Measurements from ENCODE around the gene FICD.
"Not testable (repeated sequence)": the region's sequence is repeated elsewhere in the genome, so short reads cannot be mapped to it uniquely, and the experiment has no call there.

Gene FICD

DNA sequence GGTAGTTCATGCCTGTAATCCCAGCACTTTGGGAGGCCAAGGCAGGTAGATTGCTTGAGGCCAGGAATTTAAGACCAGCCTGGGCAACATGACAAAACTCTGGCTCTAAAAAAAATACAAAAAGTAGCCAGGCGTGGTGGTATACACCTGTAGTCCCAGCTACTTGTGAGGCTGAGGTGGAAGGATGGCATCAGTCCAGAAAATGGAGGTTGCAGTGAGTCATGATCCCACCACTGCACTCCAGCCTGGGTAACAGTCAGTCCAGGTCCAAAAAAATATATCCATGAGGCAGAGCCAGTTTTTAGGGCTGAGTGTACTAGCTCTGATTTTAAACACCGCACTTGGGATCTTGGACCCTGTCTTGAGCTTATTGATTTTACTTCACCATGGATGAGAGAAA, 30.6 kb upstream of the FICD start:
- Histone ChIP-seq H3K27me3 (ENCODE audit: insufficient read depth, low read length) (peaks cover 4% of the 10 kb centered on the region), H3K4me3 (ENCODE audit: low read length) (no peak overlapping the region), H3K4me1 (ENCODE audit: insufficient read depth, low read length) (no peaks in the 10 kb centered on the region), H3K9me3 (ENCODE audit: low read length) (no peaks in the 10 kb centered on the region), H2AFZ (ENCODE audit: low read depth, low read length) (no peak overlapping the region), H3K36me3 (ENCODE audit: insufficient read depth, low read length) (no peaks in the 10 kb centered on the region)

- H3K27me3 ChIP-seq (ENCODE audit: insufficient read depth, low read length): peaks cover 4% of the 10 kb centered on the region
- H2AFZ ChIP-seq (ENCODE audit: low read depth, low read length): no peak overlapping the region
- no peaks in the 10 kb centered on the region for H3K9me3 ChIP-seq (ENCODE audit: low read length)
- H3K4me1 ChIP-seq (ENCODE audit: insufficient read depth, low read length): no peaks in the 10 kb centered on the region
- no peak overlapping the region for H3K4me3 ChIP-seq (ENCODE audit: low read length)
- H3K36me3 ChIP-seq (ENCODE audit: insufficient read depth, low read length): no peaks in the 10 kb centered on the region
These were observed 30.2 kb upstream of the FICD start for GRCh38 chr12:108484845-108485244.

DNA sequence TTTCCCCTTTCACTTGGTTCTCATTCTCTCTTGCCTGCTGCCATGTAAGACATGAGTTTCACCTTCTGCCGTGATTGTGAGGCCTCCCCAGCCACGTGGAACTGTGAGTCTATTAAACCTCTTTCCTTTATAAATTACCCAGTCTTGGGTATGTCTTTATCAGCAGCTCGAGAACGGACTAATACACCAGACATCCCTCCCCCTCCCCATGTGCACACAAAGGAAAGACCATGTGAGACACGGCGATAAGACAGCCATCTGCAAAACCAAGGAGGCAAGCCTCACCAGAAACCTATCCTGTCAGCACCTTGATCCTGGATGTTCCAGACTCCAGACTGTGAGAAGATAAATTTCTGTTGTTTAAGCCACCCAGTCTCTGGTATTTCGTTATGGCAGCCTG, 29.7 kb upstream of the FICD start:
- H3K9me3 ChIP-seq (ENCODE audit: low read length); H3K4me3 ChIP-seq (ENCODE audit: low read length); H2AFZ ChIP-seq (ENCODE audit: low read depth, low read length); H3K4me1 ChIP-seq (ENCODE audit: insufficient read depth, low read length); H3K27me3 ChIP-seq (ENCODE audit: insufficient read depth, low read length); H3K36me3 ChIP-seq (ENCODE audit: insufficient read depth, low read length): not testable (repeated sequence)

DNA sequence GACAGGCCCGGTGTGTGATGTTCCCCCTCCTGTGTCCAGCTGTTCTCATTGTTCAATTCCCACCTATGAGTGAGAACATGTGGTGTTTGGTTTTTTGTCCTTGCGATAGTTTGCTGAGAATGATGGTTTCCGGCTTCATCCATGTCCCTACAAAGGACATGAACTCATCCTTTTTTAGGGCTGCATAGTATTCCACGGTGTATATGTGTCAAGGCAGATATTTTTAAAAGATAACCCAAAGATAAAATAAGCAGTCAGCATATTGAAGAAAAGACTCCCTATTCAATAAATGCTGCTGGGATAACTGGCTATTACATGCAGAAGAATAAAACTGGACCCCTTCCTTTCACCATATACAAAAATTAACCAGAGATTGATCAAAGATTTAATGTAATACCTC, 28.0 kb upstream of the FICD start:
- not testable (repeated sequence) for H2AFZ ChIP-seq (ENCODE audit: low read depth, low read length); H3K36me3 ChIP-seq (ENCODE audit: insufficient read depth, low read length); H3K27me3 ChIP-seq (ENCODE audit: insufficient read depth, low read length); H3K4me1 ChIP-seq (ENCODE audit: insufficient read depth, low read length); H3K4me3 ChIP-seq (ENCODE audit: low read length); H3K9me3 ChIP-seq (ENCODE audit: low read length)

DNA sequence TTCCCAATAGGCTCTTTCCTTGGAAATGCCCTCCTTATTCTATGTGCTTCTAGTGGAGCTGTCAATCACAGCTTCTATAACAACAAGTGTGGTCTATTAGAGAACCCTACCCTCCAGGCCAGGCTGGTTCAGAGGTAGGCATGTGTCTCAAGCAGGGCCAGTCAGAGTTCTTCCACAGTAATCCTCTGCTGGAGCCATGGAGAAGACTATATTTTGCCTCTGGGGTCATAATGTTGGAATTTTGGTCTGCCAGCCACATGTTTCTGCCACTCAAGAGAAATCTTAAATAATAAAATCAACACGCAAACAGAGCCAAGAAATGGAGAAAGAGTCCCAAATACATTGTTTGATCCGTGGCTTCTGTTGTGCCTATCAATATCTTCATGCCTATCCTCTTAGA, 23.8 kb upstream of the FICD start:
- H3K36me3 ChIP-seq (ENCODE audit: insufficient read depth, low read length): no peaks in the 10 kb centered on the region
- H3K4me3 ChIP-seq (ENCODE audit: low read length): no peak overlapping the region
- no peaks in the 10 kb centered on the region for H3K4me1 ChIP-seq (ENCODE audit: insufficient read depth, low read length)
- no peak overlapping the region for H2AFZ ChIP-seq (ENCODE audit: low read depth, low read length)
- no peaks in the 10 kb centered on the region for H3K9me3 ChIP-seq (ENCODE audit: low read length)
- peaks cover 3% of the 10 kb centered on the region for H3K27me3 ChIP-seq (ENCODE audit: insufficient read depth, low read length)

DNA sequence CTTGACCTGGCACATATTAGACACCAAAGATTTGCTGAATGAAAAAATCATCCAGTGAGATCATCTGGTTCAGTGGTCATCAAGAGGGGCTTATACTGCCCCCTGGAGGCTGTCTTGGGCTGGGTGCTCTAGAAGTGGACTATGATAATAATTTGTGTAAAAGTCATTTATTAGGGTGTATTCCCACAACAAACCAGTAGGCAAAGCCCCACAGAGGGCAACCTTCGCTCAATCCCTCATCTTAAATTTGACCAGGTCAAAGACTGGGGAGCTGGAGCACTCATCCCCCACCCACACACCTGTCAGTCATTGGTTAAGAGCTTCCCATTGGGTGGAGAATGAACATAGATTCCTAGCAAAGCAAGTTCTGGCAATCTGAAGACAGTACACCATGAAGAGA, 20.0 kb upstream of the FICD start:
- Histone ChIP-seq H3K27me3 (ENCODE audit: insufficient read depth, low read length) (peaks cover 6% of the 10 kb centered on the region), H3K9me3 (ENCODE audit: low read length) (no peaks in the 10 kb centered on the region), H3K4me3 (ENCODE audit: low read length) (no peak overlapping the region), H3K4me1 (ENCODE audit: insufficient read depth, low read length) (no peaks in the 10 kb centered on the region), H2AFZ (ENCODE audit: low read depth, low read length) (no peak overlapping the region), H3K36me3 (ENCODE audit: insufficient read depth, low read length) (no peaks in the 10 kb centered on the region)

DNA sequence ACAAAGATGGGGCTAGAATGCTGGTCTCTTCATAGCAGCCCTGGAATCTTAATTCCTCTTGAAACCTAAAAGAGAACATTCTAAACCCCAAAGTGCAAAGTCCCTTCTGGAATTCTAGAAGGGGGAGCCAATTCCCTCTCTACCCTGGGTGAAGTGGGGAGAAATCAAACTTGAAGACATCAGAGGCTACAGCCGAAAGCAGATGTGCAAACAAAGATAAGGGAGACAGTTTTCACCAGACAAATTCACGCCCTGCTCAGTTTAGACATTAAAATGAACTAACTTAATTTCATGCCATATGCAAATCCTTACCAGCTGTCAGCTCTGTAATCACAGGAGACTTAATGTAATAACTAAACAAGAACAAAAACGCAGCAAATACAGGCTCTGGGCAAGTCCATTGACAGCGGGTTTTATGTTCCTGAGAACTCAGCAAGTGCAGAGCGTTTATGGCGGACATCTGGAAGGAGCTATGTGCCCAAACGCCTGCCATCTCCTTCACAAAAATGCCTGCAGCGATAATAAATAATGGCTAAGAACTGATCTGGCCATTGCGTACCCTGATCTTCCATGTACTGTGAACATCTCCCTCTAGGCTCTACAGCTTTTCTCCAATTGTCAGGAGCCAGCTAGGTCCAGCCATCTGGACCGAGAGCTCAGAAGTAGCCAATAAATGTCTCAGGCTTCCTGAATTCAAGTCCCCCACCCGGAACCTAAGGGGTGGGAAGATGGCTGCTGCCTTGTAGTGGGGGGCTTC, 19.1 kb upstream of the FICD start:
- Histone ChIP-seq H3K27me3 (ENCODE audit: insufficient read depth, low read length) (peaks cover 6% of the 10 kb centered on the region), H3K4me1 (ENCODE audit: insufficient read depth, low read length) (no peaks in the 10 kb centered on the region), H3K36me3 (ENCODE audit: insufficient read depth, low read length) (no peaks in the 10 kb centered on the region), H2AFZ (ENCODE audit: low read depth, low read length) (no peak overlapping the region), H3K4me3 (ENCODE audit: low read length) (no peak overlapping the region), H3K9me3 (ENCODE audit: low read length) (no peaks in the 10 kb centered on the region)

GRCh38 chr12:108498136-108498535, 16.9 kb upstream of the FICD start:
- H3K9me3 ChIP-seq (ENCODE audit: low read length): peaks cover 3% of the 10 kb centered on the region
- no peaks in the 10 kb centered on the region for H3K4me1 ChIP-seq (ENCODE audit: insufficient read depth, low read length)
- peaks cover 6% of the 10 kb centered on the region for H3K27me3 ChIP-seq (ENCODE audit: insufficient read depth, low read length)
- no peak overlapping the region for H3K4me3 ChIP-seq (ENCODE audit: low read length)
- no peaks in the 10 kb centered on the region for H3K36me3 ChIP-seq (ENCODE audit: insufficient read depth, low read length)
- no peak overlapping the region for H2AFZ ChIP-seq (ENCODE audit: low read depth, low read length)

- Histone ChIP-seq H3K4me3 (ENCODE audit: low read length) (no peak overlapping the region), H3K4me1 (ENCODE audit: insufficient read depth, low read length) (no peaks in the 10 kb centered on the region), H3K36me3 (ENCODE audit: insufficient read depth, low read length) (no peaks in the 10 kb centered on the region), H3K9me3 (ENCODE audit: low read length) (peaks cover 7% of the 10 kb centered on the region), H3K27me3 (ENCODE audit: insufficient read depth, low read length) (no peaks in the 10 kb centered on the region), H2AFZ (ENCODE audit: low read depth, low read length) (no peak overlapping the region)
These were observed 12.2 kb upstream of the FICD start for GRCh38 chr12:108502922-108503321.

GRCh38 chr12:108505129-108505528, 9.9 kb upstream of the FICD start:
- H3K36me3 ChIP-seq (ENCODE audit: insufficient read depth, low read length): no peaks in the 10 kb centered on the region
- H3K4me3 ChIP-seq (ENCODE audit: low read length): no peak overlapping the region
- no peaks in the 10 kb centered on the region for H3K27me3 ChIP-seq (ENCODE audit: insufficient read depth, low read length)
- H3K4me1 ChIP-seq (ENCODE audit: insufficient read depth, low read length): no peaks in the 10 kb centered on the region
- H2AFZ ChIP-seq (ENCODE audit: low read depth, low read length): no peak overlapping the region
- peaks cover 7% of the 10 kb centered on the region for H3K9me3 ChIP-seq (ENCODE audit: low read length)

DNA sequence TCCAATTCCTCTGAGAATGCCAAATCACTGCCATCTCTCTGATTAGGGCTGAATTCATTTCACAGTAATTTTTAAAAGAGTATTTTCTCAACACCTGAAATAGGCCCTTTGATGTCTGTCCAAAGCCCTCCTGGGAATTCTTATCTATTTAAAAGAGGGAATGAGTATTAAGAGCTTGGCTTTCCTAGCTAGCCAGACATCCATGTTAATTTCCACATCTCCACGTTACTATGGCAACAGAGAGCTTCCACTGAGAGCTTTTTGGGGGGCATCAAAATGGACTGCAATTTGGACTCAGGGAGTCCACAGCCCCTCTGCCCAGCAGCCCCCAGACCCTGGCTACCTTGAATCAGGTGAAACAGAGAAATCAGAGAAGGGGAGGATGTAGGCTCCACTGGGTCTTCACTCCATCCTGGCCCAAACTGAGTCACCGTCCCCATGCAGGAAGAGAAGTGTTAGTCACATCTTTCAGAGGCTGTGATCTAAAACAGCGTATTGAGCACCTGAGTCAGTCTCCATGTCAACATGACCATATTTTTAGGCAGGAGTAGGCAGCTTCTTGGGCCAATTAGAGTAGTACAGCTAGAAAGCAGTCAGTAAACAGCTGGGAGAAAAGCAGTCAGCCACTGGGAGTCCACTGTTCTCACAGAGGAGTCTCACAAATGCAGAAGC, 7.0 kb upstream of the FICD start:
- no peak overlapping the region for H2AFZ ChIP-seq (ENCODE audit: low read depth, low read length)
- H3K36me3 ChIP-seq (ENCODE audit: insufficient read depth, low read length): no peaks in the 10 kb centered on the region
- H3K9me3 ChIP-seq (ENCODE audit: low read length): peaks cover 4% of the 10 kb centered on the region
- no peak overlapping the region for H3K4me3 ChIP-seq (ENCODE audit: low read length)
- H3K4me1 ChIP-seq (ENCODE audit: insufficient read depth, low read length): peaks cover 2% of the 10 kb centered on the region
- H3K27me3 ChIP-seq (ENCODE audit: insufficient read depth, low read length): no peaks in the 10 kb centered on the region

DNA sequence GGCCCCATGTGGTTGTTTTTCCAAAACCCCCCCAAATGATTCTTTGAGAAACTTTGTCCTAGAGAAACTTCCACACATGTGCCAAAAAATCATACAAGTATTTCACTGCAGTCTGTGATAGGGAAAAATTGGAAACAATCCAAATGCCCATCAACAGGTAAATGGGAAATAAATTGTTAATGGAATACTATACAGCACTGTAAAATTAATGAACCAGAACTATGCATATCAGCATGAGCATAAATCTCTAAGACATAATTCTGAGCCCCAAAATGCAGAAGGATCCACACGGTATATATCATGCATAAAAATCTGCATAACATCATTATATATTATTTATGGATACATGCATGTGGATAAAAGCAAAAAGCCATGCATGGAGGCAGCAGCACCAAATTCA, 5.3 kb upstream of the FICD start:
- no peaks in the 10 kb centered on the region for H3K9me3 ChIP-seq (ENCODE audit: low read length)
- no peaks in the 10 kb centered on the region for H3K36me3 ChIP-seq (ENCODE audit: insufficient read depth, low read length)
- peaks cover 2% of the 10 kb centered on the region for H3K4me1 ChIP-seq (ENCODE audit: insufficient read depth, low read length)
- no peak overlapping the region for H2AFZ ChIP-seq (ENCODE audit: low read depth, low read length)
- H3K27me3 ChIP-seq (ENCODE audit: insufficient read depth, low read length): no peaks in the 10 kb centered on the region
- H3K4me3 ChIP-seq (ENCODE audit: low read length): no peak overlapping the region

DNA sequence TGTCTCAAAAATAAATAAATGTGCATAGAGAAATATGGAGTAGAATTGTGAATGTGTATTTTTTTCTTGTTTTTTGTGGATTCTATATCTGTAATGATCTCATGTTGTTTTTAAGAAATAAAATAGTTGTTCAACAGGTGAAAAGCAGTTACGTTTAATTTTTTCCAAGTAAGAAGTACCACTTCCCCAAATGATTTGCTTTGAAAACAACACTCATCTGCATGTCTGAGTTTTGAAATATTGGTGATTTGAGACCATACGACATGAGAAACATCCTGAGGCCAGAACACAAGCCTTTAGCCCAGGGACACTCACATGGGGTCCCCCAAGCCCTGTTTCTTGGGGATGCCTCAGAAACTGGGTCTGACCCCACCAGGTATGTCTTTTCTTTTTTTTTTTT, 4.2 kb upstream of the FICD start:
- no peak overlapping the region for H3K4me3 ChIP-seq (ENCODE audit: low read length)
- no peaks in the 10 kb centered on the region for H3K27me3 ChIP-seq (ENCODE audit: insufficient read depth, low read length)
- H3K9me3 ChIP-seq (ENCODE audit: low read length): no peaks in the 10 kb centered on the region
- no peaks in the 10 kb centered on the region for H3K36me3 ChIP-seq (ENCODE audit: insufficient read depth, low read length)
- peaks cover 5% of the 10 kb centered on the region for H3K4me1 ChIP-seq (ENCODE audit: insufficient read depth, low read length)
- H2AFZ ChIP-seq (ENCODE audit: low read depth, low read length): no peak overlapping the region
